Stimulated activated CD8-positive, alpha-beta memory T cell treated with anti-CD3 and anti-CD28 coated beads, Interleukin-7, amount 100 ng/mL, for 24 hours (primary cell): Measurements from ENCODE around the gene RGPD4.
"Not testable (repeated sequence)": the region's sequence is repeated elsewhere in the genome, so short reads cannot be mapped to it uniquely, and the experiment has no call there.

Experiments
- DNase-seq: peaks from one replicate; pipeline ENCODE4 v3.0.0-alpha.2; 2020; ENCODE audit warnings: low read depth

The RGPD4 gene

DNA sequence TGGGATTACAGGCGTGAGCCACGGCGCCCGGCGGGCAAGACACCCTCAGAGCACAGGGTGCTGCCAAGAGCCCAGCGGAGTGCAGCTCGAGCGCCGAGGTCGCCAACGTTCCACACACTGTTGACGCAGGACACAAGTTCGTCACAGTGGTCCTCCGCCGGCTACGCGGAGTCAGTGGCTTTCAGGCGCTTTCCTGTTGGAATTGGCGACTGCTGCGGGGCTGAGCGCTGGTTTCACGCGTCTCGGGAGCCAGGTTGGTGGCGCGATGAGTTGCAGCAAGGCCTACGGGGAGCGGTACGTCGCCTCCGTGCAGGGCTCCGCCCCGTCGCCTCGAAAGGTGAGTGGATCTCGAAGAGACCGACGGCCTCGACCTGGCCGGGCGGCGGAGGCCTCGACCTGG lies at the start of gene RGPD4:
RGPD4 (plus strand) TSS at position 144 of the 400 bp plus-strand sequence; CDS start at position 266, 122 bp downstream.
- DNase-seq = not testable (repeated sequence)

DNA sequence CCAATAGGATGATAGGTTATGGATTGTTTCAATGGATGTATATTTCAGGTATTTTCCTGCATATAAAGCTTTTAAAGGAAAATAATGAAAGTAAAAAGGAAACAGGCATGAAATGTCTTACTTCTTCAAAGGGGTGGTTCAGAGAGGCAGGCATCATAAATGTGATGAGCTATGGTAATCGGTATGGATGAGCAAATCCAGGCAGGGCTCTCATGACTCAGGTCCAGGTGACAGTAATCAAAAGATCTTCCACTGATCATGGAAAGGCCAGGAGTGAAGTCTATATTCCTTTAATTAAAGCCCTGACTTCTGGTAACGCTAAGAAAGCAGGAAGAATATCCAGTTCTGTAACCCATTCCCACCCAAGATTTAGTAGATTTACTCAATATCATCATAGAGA lies 48.7 kb upstream of the RGPD4 start:
- DNase-seq = no peak

DNA sequence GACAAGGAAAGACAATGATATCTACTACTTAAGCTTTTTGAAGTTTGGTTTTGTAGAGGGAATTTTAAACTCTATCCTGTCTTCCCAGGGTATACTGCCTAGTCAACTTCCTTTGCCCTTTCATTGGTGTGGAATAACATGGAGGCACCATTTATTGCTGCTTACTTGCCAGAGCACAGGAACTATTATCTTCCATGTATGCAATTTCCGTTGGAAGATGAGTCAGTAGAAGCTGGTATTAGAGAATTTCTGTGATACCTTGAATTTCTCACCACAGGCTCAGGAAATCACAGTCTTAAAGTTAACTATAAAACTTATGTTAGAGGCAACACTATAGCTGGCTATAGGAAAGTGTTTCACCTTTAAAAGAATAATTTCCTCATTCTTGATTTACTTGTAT lies 40.9 kb upstream of the RGPD4 start:
- no peak for DNase-seq

DNA sequence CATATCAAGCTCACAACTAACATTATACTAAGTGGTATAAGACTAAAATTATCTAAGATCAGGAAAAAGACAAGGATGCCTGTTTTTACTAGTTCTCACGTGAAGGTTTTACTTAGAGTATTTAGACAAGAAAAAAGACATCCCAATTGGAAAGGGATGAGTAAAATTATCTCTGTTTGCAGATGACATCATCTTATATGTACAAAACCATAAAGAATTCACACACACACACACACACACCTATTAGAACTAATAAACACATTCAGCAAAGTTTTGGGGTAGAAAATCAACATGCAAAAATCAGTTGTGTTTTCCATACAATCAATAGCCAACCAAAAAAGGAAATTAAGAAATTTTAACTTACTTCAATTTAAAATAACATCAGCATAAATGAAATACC lies 35.9 kb upstream of the RGPD4 start:
- DNase-seq = no peak

DNA sequence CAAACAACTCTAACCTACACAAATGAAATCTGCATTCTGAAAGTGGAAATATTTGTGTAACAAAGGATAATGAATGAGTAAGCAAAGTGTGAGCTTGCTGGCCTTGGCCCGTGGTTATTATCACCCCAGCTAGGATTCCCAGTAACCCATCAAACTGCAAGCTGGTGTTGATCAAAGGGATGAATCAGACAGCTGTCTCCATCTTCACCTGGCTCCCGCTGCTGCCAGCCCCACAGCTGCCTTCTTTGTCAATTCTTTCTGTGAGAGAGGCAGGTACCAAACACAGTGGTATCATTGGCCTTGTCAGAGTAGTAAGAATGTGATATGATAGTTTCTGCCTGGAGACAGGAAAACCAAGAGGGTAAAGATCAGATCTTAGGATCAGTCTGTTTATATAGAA lies 25.2 kb upstream of the RGPD4 start:
- DNase-seq = no peak

DNA sequence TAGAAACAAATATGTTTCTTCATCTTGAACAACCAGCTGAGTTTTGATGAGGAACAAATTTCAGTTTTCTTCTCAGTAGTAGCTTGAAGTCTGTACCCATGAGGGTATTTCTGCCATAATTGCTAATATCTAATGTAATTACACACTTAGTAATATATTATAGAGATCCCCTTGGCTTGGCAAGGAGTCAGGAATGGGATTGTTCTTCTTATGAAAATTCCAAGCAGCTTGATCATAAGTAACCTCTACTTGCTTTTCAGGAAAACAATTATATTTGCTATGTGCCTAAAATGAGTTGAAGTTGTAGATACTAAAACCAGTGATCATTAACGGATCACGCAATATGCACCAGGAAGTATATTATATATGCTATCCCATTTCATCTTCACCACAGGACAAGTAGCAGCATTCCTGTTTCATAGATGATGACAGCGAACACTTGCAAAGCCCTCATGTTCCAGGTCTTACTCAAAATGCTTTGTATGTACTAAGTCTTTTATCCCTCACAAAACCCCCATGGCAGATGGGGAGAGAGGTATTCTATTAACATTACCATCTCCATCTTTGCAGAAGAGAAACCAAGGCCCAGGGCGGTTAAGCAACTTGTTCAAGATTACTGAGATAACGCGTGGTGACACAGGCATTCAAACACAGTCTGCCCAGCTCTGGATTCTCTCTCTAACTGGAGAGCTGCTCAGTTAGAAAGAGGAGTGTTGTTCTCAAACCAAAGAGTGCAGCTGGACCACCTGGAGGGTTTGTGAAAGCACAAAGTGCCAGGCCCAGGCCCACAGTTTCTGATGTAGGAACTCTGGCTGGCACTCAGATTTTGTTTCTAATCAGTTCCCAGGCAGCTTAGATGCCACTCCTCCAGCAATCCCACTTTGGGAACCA lies 21.8 kb upstream of the RGPD4 start:
- no peak for DNase-seq

DNA sequence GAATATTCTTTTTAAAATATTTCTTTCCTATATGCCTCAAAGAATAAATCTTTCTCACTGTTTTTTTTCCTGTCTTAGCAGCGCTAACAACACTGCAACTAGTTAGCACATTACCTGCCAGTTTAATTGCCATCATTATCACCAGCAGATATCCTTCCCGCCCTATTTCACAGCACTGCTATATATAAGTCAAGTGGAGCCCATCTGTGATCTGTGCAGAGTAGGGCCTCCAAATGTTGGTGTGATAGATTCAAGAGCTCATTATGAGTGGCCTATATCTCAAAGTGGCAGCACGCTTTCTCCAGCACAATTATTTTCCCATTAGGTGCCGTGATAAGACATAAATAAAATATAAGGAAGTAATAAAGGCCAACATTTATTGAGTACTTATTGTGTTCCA lies 19.8 kb upstream of the RGPD4 start:
- no peak for DNase-seq

DNA sequence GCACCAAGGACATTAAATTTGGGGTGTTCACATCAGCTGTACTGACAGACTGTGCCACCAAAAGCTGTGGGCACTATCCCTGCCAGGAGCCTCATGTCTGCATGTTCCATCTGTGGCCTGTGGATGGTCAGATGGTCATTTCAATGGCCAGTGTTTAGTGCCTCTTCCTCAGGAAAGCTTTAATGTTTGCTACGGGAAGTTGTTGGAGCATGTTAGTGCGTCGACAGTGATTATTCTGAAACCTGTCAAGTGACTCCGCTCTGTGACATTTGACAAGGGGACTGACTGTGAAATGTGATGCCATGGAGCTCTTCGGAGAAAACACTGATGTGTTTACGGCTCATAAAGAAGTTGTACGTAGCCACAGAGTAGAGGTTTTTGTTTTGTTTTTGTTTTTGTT lies 18.7 kb upstream of the RGPD4 start:
- no peak for DNase-seq

DNA sequence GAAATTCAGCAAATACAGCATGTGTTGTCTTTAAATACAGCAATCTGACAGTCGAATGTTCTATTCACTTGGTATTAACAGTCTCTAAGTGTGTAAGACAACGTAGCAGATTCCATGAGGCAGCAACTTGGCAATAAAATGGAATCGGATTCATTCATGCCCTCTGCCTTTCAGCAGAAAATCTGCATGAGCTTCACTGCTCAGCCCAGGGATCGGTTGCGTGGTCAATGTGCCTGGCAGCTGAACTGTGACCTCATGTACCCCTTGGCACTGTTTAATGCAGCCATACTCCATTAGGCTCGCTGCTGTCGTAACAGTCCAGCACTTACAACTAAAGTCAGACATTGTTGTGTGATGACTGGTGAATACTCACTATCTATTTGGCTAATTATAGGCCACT lies 17.7 kb upstream of the RGPD4 start:
- no peak for DNase-seq

DNA sequence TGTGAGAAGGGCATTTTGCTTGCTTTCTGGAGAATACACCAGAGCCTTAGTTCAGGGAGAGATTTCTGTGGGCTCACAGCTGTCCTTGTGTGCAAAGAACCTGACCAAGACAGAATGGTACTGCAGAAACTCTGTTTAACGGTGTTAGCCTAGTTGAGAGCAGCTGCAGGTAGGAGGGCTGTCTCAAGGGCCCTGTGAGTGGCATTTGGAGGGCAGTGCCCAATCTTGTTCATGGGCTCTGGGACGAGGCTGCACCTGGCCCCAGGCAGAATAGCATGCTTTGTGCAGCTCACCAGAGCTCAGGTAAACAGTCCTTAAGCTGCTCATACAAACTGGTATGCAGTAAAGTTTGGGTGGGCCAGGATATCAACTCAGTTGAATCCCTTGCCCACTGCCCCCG lies 16.9 kb upstream of the RGPD4 start:
- no peak for DNase-seq

DNA sequence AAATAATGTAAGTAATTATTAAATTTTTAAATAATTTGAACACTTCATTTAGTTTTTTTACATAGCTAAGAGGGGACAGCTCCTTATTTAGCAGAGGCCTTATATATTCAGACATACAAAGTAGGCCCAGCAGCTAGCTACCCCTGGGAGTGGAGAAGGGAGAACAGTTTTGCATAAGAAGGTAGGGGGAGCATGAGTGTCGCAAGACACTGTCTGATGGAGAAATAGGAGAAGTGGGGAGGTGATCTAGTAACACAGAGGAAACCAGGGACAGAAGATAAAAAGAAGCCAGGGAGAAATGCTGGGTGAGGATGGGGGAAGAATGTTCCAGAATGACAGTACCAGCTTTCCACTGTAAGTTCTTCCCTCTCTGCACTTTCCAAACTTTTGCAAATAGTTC lies 16.0 kb upstream of the RGPD4 start:
- DNase-seq = no peak

DNA sequence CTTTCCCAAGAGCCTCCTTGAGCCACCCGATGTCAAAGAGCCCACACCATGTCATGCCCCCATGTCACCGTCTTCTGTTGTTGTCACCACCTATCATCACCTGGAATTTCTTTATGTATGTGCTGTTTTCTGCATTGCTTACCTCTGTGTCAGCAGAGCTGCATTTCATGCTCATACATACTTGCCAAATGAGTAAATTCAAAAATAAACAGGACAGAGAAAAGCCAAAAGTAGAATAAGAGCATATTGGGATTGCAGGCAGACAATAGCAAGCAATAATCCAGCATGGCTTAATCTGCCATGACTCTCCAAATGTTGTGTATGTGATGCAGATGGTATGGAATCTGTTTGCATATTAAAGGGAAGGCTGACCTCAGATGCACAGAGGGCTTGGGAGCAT lies 15.3 kb upstream of the RGPD4 start:
- no peak for DNase-seq

DNA sequence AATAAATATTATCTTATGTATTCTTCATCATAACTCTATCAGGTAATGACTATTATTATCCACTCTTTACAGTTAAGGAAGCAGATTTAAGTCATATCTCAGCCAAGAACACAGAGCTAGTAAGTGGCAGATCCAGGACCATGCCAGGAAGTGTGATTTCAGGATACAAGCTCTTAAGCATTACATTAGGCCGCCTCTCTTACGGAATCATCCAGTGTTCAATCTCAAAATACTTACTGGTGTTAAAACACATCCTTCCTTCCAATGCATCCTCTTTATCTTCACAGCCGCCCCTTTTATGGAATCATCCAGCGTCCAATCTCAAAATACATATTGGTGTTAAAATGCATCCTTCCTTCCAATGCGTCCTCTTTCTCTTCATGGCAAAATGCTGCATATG lies 14.7 kb upstream of the RGPD4 start:
- no peak for DNase-seq

DNA sequence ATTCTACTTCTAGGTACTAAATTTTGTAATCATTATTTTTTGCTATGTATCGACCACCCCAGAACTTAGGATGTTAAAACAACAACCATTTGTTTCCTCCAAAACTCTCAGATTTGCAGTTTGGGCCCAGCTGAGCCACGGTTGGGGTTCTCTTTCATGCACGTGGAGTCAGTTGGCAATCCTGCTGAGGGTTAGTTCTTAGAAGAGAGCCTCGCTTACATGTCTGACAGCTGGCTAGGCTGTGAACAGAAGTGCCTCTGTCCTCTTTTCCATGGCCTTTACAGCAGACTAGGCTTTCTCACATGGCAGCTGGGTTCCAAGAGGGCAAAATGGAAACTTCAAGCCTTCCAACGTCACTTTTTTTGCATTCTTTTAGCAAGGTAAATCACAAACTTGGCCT lies 9.3 kb upstream of the RGPD4 start:
- no peak for DNase-seq

DNA sequence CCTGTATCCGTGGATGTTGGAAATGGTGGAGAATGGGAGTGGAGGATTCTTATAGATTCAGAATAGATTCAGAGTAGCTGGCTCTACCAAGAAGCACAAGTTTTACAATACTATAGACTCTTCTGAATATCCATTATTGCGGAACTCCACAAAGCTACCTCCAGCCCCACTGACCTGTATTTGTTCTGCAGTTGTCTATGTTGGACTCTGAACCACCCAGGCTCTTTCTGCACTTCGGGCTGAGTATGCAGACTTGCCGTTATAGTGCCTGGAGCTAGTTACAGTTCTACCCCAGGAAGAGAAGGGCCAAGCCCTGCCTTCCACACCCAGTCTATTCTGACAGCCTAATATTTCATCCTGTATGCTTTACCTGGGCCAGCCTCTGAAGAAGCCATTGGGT lies 4.4 kb upstream of the RGPD4 start:
- no peak for DNase-seq

DNA sequence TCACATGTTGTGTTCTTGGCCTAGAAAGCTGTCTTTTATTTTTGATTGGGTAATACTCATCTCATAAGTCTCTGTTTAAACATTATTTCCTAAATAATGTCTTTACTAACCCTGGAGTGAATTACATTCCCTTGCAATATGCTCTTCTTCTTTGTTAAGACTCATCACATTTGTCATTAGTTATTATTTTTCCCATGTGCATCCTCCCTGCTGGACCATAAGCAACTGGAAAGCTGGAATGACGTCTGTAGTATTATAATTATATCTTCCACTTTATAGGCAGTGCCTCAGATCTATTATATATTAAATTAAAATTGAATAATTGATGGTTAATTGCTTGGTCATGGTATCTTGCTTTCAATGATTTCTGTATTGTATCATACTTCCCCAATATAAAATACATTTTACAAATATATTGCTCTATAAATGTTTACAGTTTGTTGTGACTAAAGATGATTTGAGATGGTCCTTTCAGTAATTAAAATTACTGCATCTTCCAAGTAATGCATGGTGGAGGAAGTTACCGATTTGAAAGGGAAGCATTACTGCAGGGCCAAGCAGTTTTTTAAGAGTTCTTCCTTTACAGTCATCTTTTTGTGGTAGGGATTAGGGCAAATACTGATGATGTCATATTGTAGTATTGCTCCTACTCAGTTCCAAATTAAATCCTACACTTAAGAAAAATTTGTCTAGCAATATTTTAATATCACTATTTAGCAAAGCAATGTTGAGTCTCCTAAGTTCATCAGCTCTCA lies 2.1 kb upstream of the RGPD4 start:
- DNase-seq = no peak

DNA sequence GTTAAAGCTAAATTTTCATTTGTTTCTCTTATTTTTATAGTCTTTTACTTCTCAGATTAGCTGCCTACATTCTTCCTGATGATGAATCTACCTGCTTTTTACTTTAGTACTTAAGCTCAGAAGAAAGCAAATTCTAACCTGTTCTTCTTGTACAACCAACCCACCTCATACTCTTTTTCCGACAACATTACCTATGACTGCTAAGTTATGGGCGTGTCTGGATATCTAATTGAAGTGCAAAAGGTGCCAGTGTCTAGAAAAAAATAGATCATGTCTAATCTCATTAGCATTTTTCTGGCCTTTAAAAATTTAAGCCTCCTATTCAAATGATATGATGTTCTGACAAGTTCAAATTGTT lies 1.5 kb upstream of the RGPD4 start:
- no peak for DNase-seq

DNA sequence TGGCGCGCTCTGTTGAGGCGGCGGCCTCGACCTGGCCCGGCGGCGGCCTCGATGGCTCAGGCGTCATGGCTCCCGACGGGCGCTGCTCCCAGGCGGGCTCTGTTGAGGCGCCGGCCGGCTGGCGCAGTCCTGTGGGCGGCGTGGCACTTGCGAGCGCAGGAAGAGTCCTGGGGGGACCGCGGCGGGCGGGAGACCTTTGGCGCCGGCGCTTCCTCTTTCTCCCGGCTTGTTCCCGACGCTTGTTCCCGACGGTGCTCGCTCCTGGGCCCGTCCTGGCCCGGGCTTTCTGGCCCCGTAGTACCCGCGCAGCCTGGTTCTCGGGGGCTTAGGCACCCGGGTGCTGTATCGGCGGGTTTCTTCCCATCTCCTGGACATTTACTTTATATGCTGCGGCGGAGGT lies 2.8 kb downstream of the RGPD4 start:
- not testable (repeated sequence) for DNase-seq

DNA sequence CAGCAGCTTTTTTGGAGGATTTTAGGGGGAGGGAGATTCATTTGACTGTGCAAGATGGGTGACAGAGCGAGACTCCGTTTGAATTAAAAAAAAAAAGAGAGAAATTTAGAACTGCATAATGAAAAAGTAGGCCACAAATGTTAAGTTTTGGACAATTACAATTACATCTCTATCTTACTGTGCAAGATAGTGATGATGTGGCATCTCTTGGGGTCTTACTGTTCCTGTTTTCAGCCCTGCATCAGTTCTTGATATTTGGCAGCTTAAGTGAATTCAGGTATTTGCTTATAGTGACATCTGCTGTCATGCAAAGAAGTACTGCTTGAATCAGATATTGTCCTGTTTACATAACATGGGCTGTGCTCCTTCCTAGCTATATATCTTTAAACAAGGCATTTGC lies 6.5 kb downstream of the RGPD4 start:
- DNase-seq = not testable (repeated sequence)

DNA sequence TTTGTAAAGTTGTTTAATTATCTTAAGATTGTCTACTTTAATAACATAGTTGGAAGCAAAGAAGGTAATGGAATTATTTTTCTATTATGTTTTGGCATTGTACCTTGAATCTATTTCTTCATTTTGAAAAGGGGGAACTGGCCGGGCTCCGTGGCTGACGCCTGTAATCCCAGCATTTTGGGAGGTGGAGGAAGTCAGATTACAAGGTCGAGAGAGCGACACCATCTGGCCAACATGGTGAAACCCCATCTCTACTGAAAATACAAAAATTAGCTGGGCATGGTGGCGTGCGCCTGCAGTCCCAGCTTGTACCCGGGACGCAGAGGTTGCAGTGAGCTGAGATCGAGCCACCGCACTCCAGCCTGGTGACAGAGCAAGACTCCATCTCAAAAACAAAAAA lies 6.9 kb downstream of the RGPD4 start:
- not testable (repeated sequence) for DNase-seq

DNA sequence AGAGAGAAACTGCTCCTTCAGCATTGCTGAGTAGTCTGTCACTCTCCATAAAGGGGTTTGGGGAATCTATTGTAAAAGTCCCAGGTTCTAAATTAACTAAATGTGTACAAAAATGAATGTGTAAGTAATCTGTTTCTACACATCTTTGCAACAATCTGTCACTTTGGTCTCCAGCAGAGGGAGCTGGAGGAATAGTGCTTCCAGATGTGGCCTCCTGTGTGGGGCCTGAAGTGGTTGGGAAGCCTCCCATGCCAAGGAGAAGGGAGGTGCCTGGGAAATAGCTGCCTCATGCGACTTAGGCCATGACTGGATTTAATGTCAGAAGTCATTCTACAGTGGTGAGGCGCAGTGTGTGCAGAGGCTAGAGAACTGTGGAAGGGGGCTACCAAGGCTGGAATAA lies 89.4 kb downstream of the RGPD4 start:
- not testable (repeated sequence) for DNase-seq

DNA sequence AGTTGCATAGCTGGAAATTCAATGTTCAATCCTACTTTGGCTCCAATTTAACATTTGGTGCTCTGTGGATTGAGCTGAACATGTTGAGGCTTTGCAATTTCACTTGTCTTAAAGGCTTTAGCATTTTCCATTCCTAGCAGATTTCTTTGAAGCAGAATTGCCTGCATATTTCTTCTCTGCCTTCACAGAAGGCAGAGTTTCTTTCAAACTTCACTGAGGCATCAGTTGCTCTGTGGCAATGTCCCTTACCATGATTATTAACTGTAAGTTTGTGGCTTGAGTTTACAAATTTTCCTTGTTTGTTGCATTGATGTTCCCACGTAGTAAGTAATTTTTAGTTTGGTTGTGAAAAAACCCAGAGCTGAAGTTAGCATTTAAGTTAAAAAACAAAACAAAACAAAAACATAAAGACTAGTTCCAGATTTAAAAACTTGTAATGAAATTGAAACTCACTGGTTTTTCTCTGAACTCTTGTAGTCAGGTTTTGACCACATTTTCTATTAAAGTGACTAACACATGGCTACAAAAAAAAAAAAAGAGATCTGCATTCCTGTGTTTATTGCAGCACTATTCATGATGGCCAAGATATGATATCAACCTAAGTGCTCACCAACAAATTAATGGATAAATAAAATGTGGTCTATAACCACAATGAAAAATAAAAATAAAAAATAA lies 90.1 kb downstream of the RGPD4 start:
- DNase-seq = not testable (repeated sequence)

DNA sequence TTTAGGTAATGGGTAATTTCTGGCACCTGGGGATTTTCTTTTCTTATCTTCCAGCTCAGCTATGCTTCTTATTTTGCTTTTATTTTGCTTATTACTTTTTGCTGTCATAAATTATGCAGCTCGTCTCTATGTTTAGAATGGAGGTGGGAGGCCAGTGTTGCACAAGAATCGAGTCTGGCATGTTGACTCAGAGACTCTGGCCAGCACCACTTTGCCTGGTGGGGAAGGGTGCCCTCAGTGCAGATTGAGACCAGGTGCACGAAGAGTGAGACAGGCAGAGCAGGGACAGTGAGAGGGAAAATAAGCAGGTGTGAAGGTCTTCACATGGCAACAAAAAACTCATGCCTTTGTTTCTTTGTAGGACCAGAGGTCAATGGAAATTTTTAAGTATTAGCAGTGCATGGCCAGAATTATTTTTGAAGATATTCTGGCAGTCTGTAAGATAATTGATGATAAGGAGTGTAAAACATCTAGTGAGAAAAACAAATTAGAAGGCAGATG lies 100.4 kb downstream of the RGPD4 start:
- no peak for DNase-seq
